Endothelial cell of umbilical vein (primary cell): ENCODE results near the gene RDX. TPM values are rescaled to one million over a fixed set of nuclear protein-coding genes. Genes with fewer than 3 reads are reported as not detected.

ENCODE experiments used
- BruUV-seq: library from RNA; stranded (reverse); fragments of 400-500 nt; replicated peaks from 2 replicates; lab custom pipeline; 2021; lab: Mats Ljungman, UMichigan
- CTCF ChIA-PET: fragments of 300-600, 350-600 bp; sonication (Branson Sonifier 250); formaldehyde crosslinking; loops from one replicate; lab custom pipeline; 2021; ENCODE audit warnings: antibody characterized with exemption, inconsistent platforms; lab: Charles Lee
- POLR2A ChIA-PET: fragments of 300-600, 350-600 bp; sonication (Branson Sonifier 250); formaldehyde crosslinking; loops from one replicate; lab custom pipeline; 2021; ENCODE audit warnings: antibody characterized with exemption, inconsistent platforms; lab: Charles Lee
- DNase-seq: peaks from one replicate; pipeline ENCODE4 v3.0.0-alpha.2; 2011; ENCODE audit warnings: low read depth, low spot score
- FAIRE-seq: peaks from 2 replicates; lab custom pipeline; 2011; peaks lifted over from hg19 to GRCh38; lab: Jason Lieb, UNC
- H2AFZ ChIP-seq: 2 replicates; pipeline ENCODE4 v1.6.0; 2012; ENCODE audit warnings: low read depth, low read length, control low read depth, inconsistent platforms
- H3K27ac ChIP-seq: 2 replicates; pipeline ENCODE4 v1.5.1; 2011; ENCODE audit warnings: low read depth, mild to moderate bottlenecking, control low read depth, low read length, moderate library complexity; ENCODE audit not compliant: insufficient read depth
- H3K27me3 ChIP-seq, 2 experiments: 2 replicates each; pipeline versions ENCODE4 v1.6.0 to v1.6.1; 2011; ENCODE audit warnings: low read length in 2 of 2, mixed read lengths in 1 of 2; ENCODE audit not compliant: control insufficient read depth in 2 of 2, insufficient read depth in 2 of 2
- H3K36me3 ChIP-seq, 2 experiments: 2 replicates in 1 of 2; 3 replicates in 1 of 2; pipeline ENCODE4 v1.5.1; 2011; ENCODE audit warnings: low read length in 2 of 2, mild to moderate bottlenecking in 1 of 2, moderate library complexity in 1 of 2; ENCODE audit not compliant: control insufficient read depth in 2 of 2, insufficient read depth in 2 of 2; ENCODE audit errors: extremely low read depth in 1 of 2
- H3K4me1 ChIP-seq: 3 replicates; pipeline ENCODE4 v1.5.1; 2011; ENCODE audit warnings: mild to moderate bottlenecking, low read length; ENCODE audit not compliant: control insufficient read depth, insufficient read depth; ENCODE audit errors: extremely low read depth
- H3K4me2 ChIP-seq: 2 replicates; pipeline ENCODE4 v1.6.1; 2011; ENCODE audit warnings: low read length, control low read depth, mixed read lengths; ENCODE audit not compliant: insufficient read depth
- H3K4me3 ChIP-seq, 3 experiments: fragments of 200-600 bp in 1 of 3; sonication (generic), shearing (Covaris generic) in 1 of 3; replicated peaks in 1 of 3; 2 replicates each; pipeline ENCODE4 v1.5.1; 2011 to 2016; ENCODE audit warnings: control low read depth in 3 of 3, low read length in 3 of 3, mild to moderate bottlenecking in 2 of 3, inconsistent platforms in 1 of 3, low read depth in 1 of 3, moderate library complexity in 1 of 3; ENCODE audit not compliant: insufficient read depth in 1 of 3
- H3K79me2 ChIP-seq: 2 replicates; pipeline ENCODE4 v1.6.0; 2012; ENCODE audit warnings: low read length, inconsistent platforms; ENCODE audit not compliant: control insufficient read depth, insufficient read depth
- H3K9ac ChIP-seq: replicated peaks from 2 replicates; pipeline ENCODE3; 2011; ENCODE audit warnings: low read length, control low read depth; ENCODE audit not compliant: insufficient read depth; ENCODE audit errors: extremely low read depth
- H3K9me1 ChIP-seq: replicated peaks from 3 replicates; pipeline ENCODE4 v1.6.0; 2011; ENCODE audit warnings: mild to moderate bottlenecking, low read length; ENCODE audit not compliant: control insufficient read depth, insufficient read depth; ENCODE audit errors: extremely low read depth
- H3K9me3 ChIP-seq: replicated peaks from 2 replicates; pipeline ENCODE4 v1.5.1; 2012; ENCODE audit warnings: low read length, inconsistent platforms; ENCODE audit not compliant: control insufficient read depth, insufficient read depth
- H4K20me1 ChIP-seq: replicated peaks from 2 replicates; pipeline ENCODE3; 2011; ENCODE audit warnings: mild to moderate bottlenecking, low read length; ENCODE audit not compliant: control insufficient read depth, insufficient read depth; ENCODE audit errors: extremely low read depth
- EZH2 ChIP-seq: IDR thresholded peaks from 2 replicates; pipeline ENCODE4 v1.6.1; 2012; ENCODE audit warnings: borderline replicate concordance, low read depth, mild to moderate bottlenecking, moderate library complexity, low read length, inconsistent platforms; ENCODE audit not compliant: severe bottlenecking
- FOS ChIP-seq: IDR thresholded peaks from 2 replicates; pipeline ENCODE4 v1.6.1; 2011; ENCODE audit warnings: mild to moderate bottlenecking, low read length, moderate library complexity, borderline replicate concordance; ENCODE audit not compliant: insufficient read depth
- GATA2 ChIP-seq: IDR thresholded peaks from 2 replicates; pipeline ENCODE4 v1.7.0; 2011; ENCODE audit warnings: low read depth, mild to moderate bottlenecking, moderate library complexity, mixed read lengths, low read length; ENCODE audit not compliant: insufficient read length, insufficient read depth
- JUN ChIP-seq: IDR thresholded peaks from 2 replicates; pipeline ENCODE4 v1.6.1; 2011; ENCODE audit warnings: borderline replicate concordance, low read depth; ENCODE audit not compliant: insufficient read length, insufficient read depth
- MAX ChIP-seq: IDR thresholded peaks from 2 replicates; pipeline ENCODE4 v1.6.1; 2011; ENCODE audit not compliant: insufficient read depth, insufficient read length
- MYC ChIP-seq: IDR thresholded peaks from one replicate; pipeline ENCODE4 v1.6.1; 2011; ENCODE audit warnings: mild to moderate bottlenecking, low read depth, low read length
- POLR2A ChIP-seq: IDR thresholded peaks from 2 replicates; pipeline ENCODE4 v1.6.1; 2012; ENCODE audit warnings: low read depth, mild to moderate bottlenecking, control low read depth, low read length
- POLR2AphosphoS5 ChIP-seq: IDR thresholded peaks from 2 replicates; pipeline ENCODE4 v1.6.1; 2012; ENCODE audit warnings: low read depth, mild to moderate bottlenecking, control low read depth, low read length, moderate library complexity; ENCODE audit not compliant: insufficient read depth
- dilution Hi-C: fragments of 300-500 bp; cut with MboI; formaldehyde crosslinking; loops from one replicate; pipeline ENCODE4 v1.15.0; 2019; ENCODE audit warnings: low sequenced_read_pairs; ENCODE audit not compliant: extremely low pct_ligation_motif_present
- intact Hi-C: fragments of 100-400 bp; cut with micrococcal nuclease; formaldehyde crosslinking; loops from one replicate; pipeline ENCODE4 v1.10.0; 2022
- polyA plus RNA-seq, 4 experiments: library from polyadenylated mRNA; depleted of rRNA in 3 of 4; stranded (reverse) in 3 of 4; unstranded in 1 of 4; fragments of >200 nt; gene quantifications; 2 replicates each; pipeline versions ENCODE4 v1.2.1 to v1.2.3, GENCODE V29; 2011 to 2012; ENCODE audit warnings: missing spikeins in 1 of 4
- total RNA-seq: library from RNA; stranded (reverse); gene quantifications from 2 replicates; pipeline ENCODE4 v1.2.3, GENCODE V29; 2021
- TF ChIP-seq, protein P1 (sequence below), 2 donors: IDR thresholded peaks; 1 replicate in 1 of 2; 2 replicates in 1 of 2; pipeline ENCODE4 v1.5.1; 2011; ENCODE audit warnings: low read length in 2 of 2, mild to moderate bottlenecking in 2 of 2, moderate library complexity in 2 of 2, control low read depth in 1 of 2, inconsistent platforms in 1 of 2, low read depth in 1 of 2; ENCODE audit not compliant: insufficient read depth in 1 of 2; ENCODE audit errors: extremely low read depth in 1 of 2

The RDX gene
- total and polyA plus RNA-seq, 2 donors (not counting 3 experiments of a cell fraction or from before 2014, with no cell fraction given) = 47.9 to 280 TPM

DNA sequence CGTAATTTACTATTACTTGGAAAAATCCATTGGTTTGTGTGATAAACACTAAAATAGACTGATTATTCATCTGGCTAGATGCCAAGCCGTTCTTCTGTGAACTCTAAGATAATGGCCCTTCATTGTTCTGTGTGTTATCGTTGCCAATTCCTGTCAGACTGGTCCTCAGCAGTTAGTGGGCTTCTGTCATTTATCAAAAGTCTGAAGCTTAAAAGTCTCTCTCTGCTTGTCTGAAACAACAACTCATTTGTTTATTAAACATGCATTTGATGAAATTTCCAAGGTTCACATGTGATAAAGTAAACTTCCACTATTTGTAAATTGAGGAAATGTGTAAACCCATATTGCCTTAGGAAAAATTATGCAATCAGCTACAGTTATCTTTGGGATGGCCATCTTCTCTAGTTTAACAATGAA lies 21.1 kb upstream of the RDX start:
- Histone ChIP-seq H3K36me3 (no peaks in the 10 kb centered on the region), H3K9ac (peak overlapping the region; percentile 43), H3K4me3 (no peak overlapping the region), H3K4me2 (peak overlapping the region; percentile 79), H4K20me1 (no peaks in the 10 kb centered on the region), H2AFZ (no peak overlapping the region), H3K79me2 (no peaks in the 10 kb centered on the region), H3K9me1 (no peaks in the 10 kb centered on the region), H3K27me3 (no peaks in the 10 kb centered on the region), H3K27ac (peak overlapping the region; percentile 93), H3K4me1 (peaks cover 48% of the 10 kb centered on the region), H3K9me3 (no peaks in the 10 kb centered on the region)
- intact Hi-C loops = loop anchor here (1.0 to 10.0 kb wide), 4 partner anchors 11 to 223 kb away; partner anchors contain the start of genes RDX and ZC3H12C
- peak; percentile 91 for FAIRE-seq
- DNase-seq = peak; percentile 98
- ChIA-PET CTCF (interaction anchor here (0.8 to 3.1 kb wide), 10 partner anchors 9 to 116 kb away, joined by 3 to 16 read pairs (median 4); partner anchors contain the start of gene RDX), POLR2A (interaction anchor here (1.0 to 1.4 kb wide), 2 partner anchors 9 to 11 kb away, joined by 7 to 10 read pairs; no protein-coding TSS in a partner anchor)
- dilution Hi-C loops = no loop called here
- BruUV-seq = no TSS peak
- TF ChIP-seq GATA2 (peak; percentile 86), FOS (no peak), MYC (no peak), POLR2AphosphoS5 (peak; percentile 81), POLR2A (peak; percentile 55), JUN (peak; percentile 84)

GRCh38 chr11:110314366-110315095 lies 18.1 kb upstream of the RDX start:
- FAIRE-seq (no peak), DNase-seq (no peak)
- intact Hi-C loops = loop anchor here (10.0 kb wide), 1 partner anchor 220 kb away; the partner anchor contains the start of gene ZC3H12C
- H3K4me2 ChIP-seq = no peak overlapping the region
- dilution Hi-C loops = no loop called here
- ChIA-PET POLR2A (no interaction called here), CTCF (no interaction called here)
- BruUV-seq = no TSS peak
- H3K36me3 ChIP-seq = no peaks in the 10 kb centered on the region
- no peak overlapping the region for H3K4me3 ChIP-seq
- peaks cover 57% of the 10 kb centered on the region for H3K4me1 ChIP-seq
- H3K27me3 ChIP-seq = no peaks in the 10 kb centered on the region
- H3K9me1 ChIP-seq = no peaks in the 10 kb centered on the region
- no peaks in the 10 kb centered on the region for H3K9me3 ChIP-seq
- no peaks in the 10 kb centered on the region for H3K79me2 ChIP-seq
- H4K20me1 ChIP-seq = no peaks in the 10 kb centered on the region
- H2AFZ ChIP-seq = no peak overlapping the region
- H3K9ac ChIP-seq = no peak overlapping the region
- H3K27ac ChIP-seq = no peak overlapping the region
- no peak for TF ChIP-seq EZH2
- TF ChIP-seq POLR2AphosphoS5 = no peak
- no peak for TF ChIP-seq GATA2
- TF ChIP-seq FOS = no peak
- no peak for TF ChIP-seq JUN
- no peak for TF ChIP-seq MYC
- TF ChIP-seq POLR2A = no peak
- TF ChIP-seq, protein P1, sequence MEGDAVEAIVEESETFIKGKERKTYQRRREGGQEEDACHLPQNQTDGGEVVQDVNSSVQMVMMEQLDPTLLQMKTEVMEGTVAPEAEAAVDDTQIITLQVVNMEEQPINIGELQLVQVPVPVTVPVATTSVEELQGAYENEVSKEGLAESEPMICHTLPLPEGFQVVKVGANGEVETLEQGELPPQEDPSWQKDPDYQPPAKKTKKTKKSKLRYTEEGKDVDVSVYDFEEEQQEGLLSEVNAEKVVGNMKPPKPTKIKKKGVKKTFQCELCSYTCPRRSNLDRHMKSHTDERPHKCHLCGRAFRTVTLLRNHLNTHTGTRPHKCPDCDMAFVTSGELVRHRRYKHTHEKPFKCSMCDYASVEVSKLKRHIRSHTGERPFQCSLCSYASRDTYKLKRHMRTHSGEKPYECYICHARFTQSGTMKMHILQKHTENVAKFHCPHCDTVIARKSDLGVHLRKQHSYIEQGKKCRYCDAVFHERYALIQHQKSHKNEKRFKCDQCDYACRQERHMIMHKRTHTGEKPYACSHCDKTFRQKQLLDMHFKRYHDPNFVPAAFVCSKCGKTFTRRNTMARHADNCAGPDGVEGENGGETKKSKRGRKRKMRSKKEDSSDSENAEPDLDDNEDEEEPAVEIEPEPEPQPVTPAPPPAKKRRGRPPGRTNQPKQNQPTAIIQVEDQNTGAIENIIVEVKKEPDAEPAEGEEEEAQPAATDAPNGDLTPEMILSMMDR (IDR thresholded peaks at IDR 0.05; ENCODE audit: extremely low read depth in 1 of 2, insufficient read depth in 1 of 2, low read depth in 1 of 2, low read length in 2 of 2) = no peak
- TF ChIP-seq MAX = no peak
